H1 (cell line): ENCODE measurements around the gene CAB39L. TPM values are rescaled to one million over a fixed set of nuclear protein-coding genes. Genes with fewer than 3 reads are reported as not detected.

Source experiments
- CTCF ChIA-PET: fragments of 300-600 bp; sonication (Branson Sonifier 250); formaldehyde crosslinking; loops from one replicate; lab custom pipeline; 2021; ENCODE audit not compliant: partially characterized antibody; lab: Charles Lee
- POLR2A ChIA-PET: fragments of 300-600 bp; sonication (Branson Sonifier 250); formaldehyde crosslinking; loops from one replicate; lab custom pipeline; 2021; ENCODE audit warnings: inconsistent platforms; ENCODE audit not compliant: partially characterized antibody; lab: Charles Lee
- DNase-seq, 2 experiments: peaks; one replicate each; pipeline versions ENCODE4 v3.0.0 to v3.0.0-alpha.2; 2010 to 2022; ENCODE audit warnings: low spot score in 2 of 2, low read depth in 1 of 2, mixed read lengths in 1 of 2
- FAIRE-seq: peaks from 2 replicates; lab custom pipeline; 2011; peaks lifted over from hg19 to GRCh38; lab: Jason Lieb, UNC
- H2AFZ ChIP-seq: 2 replicates; pipeline ENCODE4 v1.8.1; 2012; ENCODE audit warnings: low read length, inconsistent platforms
- H2AK5ac ChIP-seq: 2 replicates; pipeline ENCODE4 v1.6.1; 2013; ENCODE audit warnings: low read depth, low read length
- H2BK120ac ChIP-seq: replicated peaks from 2 replicates; pipeline ENCODE3; 2013; ENCODE audit warnings: low read depth, low read length, inconsistent platforms
- H2BK12ac ChIP-seq: 2 replicates; pipeline ENCODE4 v1.6.1; 2013; ENCODE audit warnings: low read depth, low read length
- H2BK15ac ChIP-seq: 2 replicates; pipeline ENCODE4 v1.6.1; 2013; ENCODE audit warnings: low read length
- H2BK20ac ChIP-seq: 2 replicates; pipeline ENCODE4 v1.6.1; 2013; ENCODE audit warnings: low read length
- H2BK5ac ChIP-seq: 2 replicates; pipeline ENCODE4 v1.6.1; 2013; ENCODE audit warnings: low read depth, low read length
- H3K14ac ChIP-seq: 2 replicates; pipeline ENCODE4 v1.6.1; 2013; ENCODE audit warnings: inconsistent platforms; ENCODE audit not compliant: insufficient read length
- H3K18ac ChIP-seq: 2 replicates; pipeline ENCODE4 v1.6.1; 2013; ENCODE audit warnings: low read length; ENCODE audit errors: extremely low read depth
- H3K23ac ChIP-seq: 2 replicates; pipeline ENCODE4 v1.6.1; 2013; ENCODE audit warnings: inconsistent platforms; ENCODE audit not compliant: insufficient read length
- H3K23me2 ChIP-seq: 2 replicates; pipeline ENCODE4 v1.6.1; 2013; ENCODE audit warnings: low read depth, low read length
- H3K27ac ChIP-seq: 2 replicates; pipeline ENCODE4 v1.6.1; 2011; ENCODE audit warnings: low read depth, low read length, inconsistent platforms
- H3K27me3 ChIP-seq, 4 experiments: replicated peaks in 1 of 4; 1 replicate in 1 of 4; 2 replicates in 3 of 4; pipeline versions ENCODE4 v1.6.1 to v1.8.1; 2011 to 2013; ENCODE audit warnings: low read length in 3 of 4, mild to moderate bottlenecking in 3 of 4, inconsistent platforms in 2 of 4, mixed read lengths in 2 of 4, moderate library complexity in 1 of 4; ENCODE audit not compliant: control insufficient read depth in 3 of 4, insufficient read depth in 3 of 4; ENCODE audit errors: extremely low read depth in 1 of 4
- H3K36me3 ChIP-seq, 4 experiments: 2 replicates each; pipeline versions ENCODE4 v1.6.1 to v1.8.1; 2011 to 2013; ENCODE audit warnings: mild to moderate bottlenecking in 4 of 4, low read length in 3 of 4, moderate library complexity in 2 of 4, control low read depth in 1 of 4, inconsistent platforms in 1 of 4; ENCODE audit not compliant: insufficient read depth in 4 of 4, control insufficient read depth in 2 of 4
- H3K4ac ChIP-seq: replicated peaks from 2 replicates; pipeline ENCODE3; 2013; ENCODE audit warnings: low read length, low read depth, mixed read lengths, inconsistent platforms; ENCODE audit not compliant: insufficient read length
- H3K4me1 ChIP-seq, 4 experiments: replicated peaks in 1 of 4; 1 replicate in 1 of 4; 2 replicates in 3 of 4; pipeline versions ENCODE4 v1.6.1 to v1.8.1; 2011 to 2013; ENCODE audit warnings: low read length in 3 of 4, inconsistent platforms in 2 of 4, mixed read lengths in 1 of 4; ENCODE audit not compliant: insufficient read depth in 4 of 4, control insufficient read depth in 3 of 4
- H3K4me2 ChIP-seq, 2 experiments: 2 replicates each; pipeline versions ENCODE4 v1.6.1 to v1.8.1; 2011 to 2013; ENCODE audit warnings: low read depth in 2 of 2, low read length in 2 of 2, control low read depth in 1 of 2, inconsistent platforms in 1 of 2, mild to moderate bottlenecking in 1 of 2; ENCODE audit not compliant: insufficient read depth in 1 of 2
- H3K4me3 ChIP-seq, 4 experiments: fragments of 200-600, 300-600 bp in 1 of 4; sonication (generic), shearing (Covaris generic), sonication (Bioruptor Twin) in 1 of 4; 2 replicates each; pipeline versions ENCODE4 v1.5.1 to v1.8.1; 2011 to 2016; ENCODE audit warnings: low read length in 4 of 4, low read depth in 3 of 4, control low read depth in 2 of 4, inconsistent platforms in 2 of 4, mild to moderate bottlenecking in 2 of 4, mixed read lengths in 1 of 4, moderate library complexity in 1 of 4; ENCODE audit not compliant: insufficient read depth in 2 of 4; ENCODE audit errors: extremely low read depth in 1 of 4
- H3K56ac ChIP-seq: replicated peaks from 2 replicates; pipeline ENCODE3; 2013; ENCODE audit warnings: low read depth, mild to moderate bottlenecking, mixed read lengths, low read length, inconsistent platforms; ENCODE audit not compliant: insufficient read length
- H3K79me1 ChIP-seq: 2 replicates; pipeline ENCODE4 v1.6.1; 2013; ENCODE audit warnings: low read depth, low read length, control low read depth
- H3K79me2 ChIP-seq, 2 experiments: 2 replicates each; pipeline versions ENCODE4 v1.6.1 to v1.8.1; 2012 to 2013; ENCODE audit warnings: low read length in 2 of 2, mild to moderate bottlenecking in 2 of 2, inconsistent platforms in 1 of 2; ENCODE audit not compliant: insufficient read depth in 2 of 2, control insufficient read depth in 1 of 2
- H3K9ac ChIP-seq, 4 experiments: replicated peaks in 1 of 4; 1 replicate in 1 of 4; 2 replicates in 3 of 4; pipeline versions ENCODE4 v1.6.1 to v1.8.1; 2011 to 2013; ENCODE audit warnings: low read depth in 3 of 4, low read length in 3 of 4, control low read depth in 2 of 4, mild to moderate bottlenecking in 2 of 4, moderate library complexity in 2 of 4, inconsistent platforms in 1 of 4; ENCODE audit errors: extremely low read depth in 1 of 4
- H3K9me3 ChIP-seq, 2 experiments: 2 replicates each; pipeline versions ENCODE4 v1.6.1 to v1.8.1; 2012 to 2013; ENCODE audit warnings: mild to moderate bottlenecking in 2 of 2, moderate library complexity in 2 of 2, control low read depth in 1 of 2, inconsistent platforms in 1 of 2, low read depth in 1 of 2, low read length in 1 of 2, mixed read lengths in 1 of 2; ENCODE audit not compliant: insufficient read depth in 2 of 2
- H4K20me1 ChIP-seq, 2 experiments: replicated peaks in 1 of 2; 2 replicates each; pipeline versions ENCODE3 to v1.8.1; 2011 to 2013; ENCODE audit warnings: inconsistent platforms in 2 of 2, low read length in 2 of 2, mild to moderate bottlenecking in 1 of 2; ENCODE audit not compliant: insufficient read depth in 2 of 2, control insufficient read depth in 1 of 2
- H4K5ac ChIP-seq: 2 replicates; pipeline ENCODE4 v1.6.1; 2013; ENCODE audit warnings: low read length, low read depth, mixed read lengths, inconsistent platforms; ENCODE audit not compliant: insufficient read length
- H4K8ac ChIP-seq: 2 replicates; pipeline ENCODE4 v1.8.0; 2013; ENCODE audit warnings: mild to moderate bottlenecking, moderate library complexity, low read length, inconsistent platforms; ENCODE audit not compliant: insufficient read depth; ENCODE audit errors: extremely low read depth
- H4K91ac ChIP-seq: replicated peaks from 2 replicates; pipeline ENCODE3; 2013; ENCODE audit warnings: low read length, mixed read lengths, inconsistent platforms; ENCODE audit not compliant: insufficient read length
- POU5F1 ChIP-seq: IDR thresholded peaks from 2 replicates; pipeline ENCODE4 v1.6.1; 2011; ENCODE audit warnings: low read depth, mild to moderate bottlenecking, low read length, moderate library complexity
- WGBS, 2 experiments: shearing (Covaris generic) in 1 of 2; methylation state at CpG; one replicate each; pipeline versions ENCODE4 v1.1.6 to v1.1.7; 2013 to 2015; ENCODE audit warnings: low lambda C conversion rate in 2 of 2, mixed read lengths in 2 of 2, inconsistent platforms in 1 of 2, low coverage in 1 of 2, missing lambda C conversion rate in 1 of 2; ENCODE audit not compliant: insufficient replicate concordance in 2 of 2, insufficient coverage in 1 of 2, insufficient read length in 1 of 2; ENCODE audit errors: extremely low coverage in 1 of 2, missing lambda C conversion rate in 1 of 2; 5-methylcytosine and 5-hydroxymethylcytosine counted together
- polyA plus RNA-seq, 7 experiments: library from polyadenylated mRNA; depleted of rRNA in 3 of 7; stranded (reverse) in 5 of 7; unstranded in 2 of 7; fragments of >200 nt in 5 of 7; fragments of 200-250 nt in 2 of 7; gene quantifications; 1 replicate in 5 of 7; 2 replicates in 1 of 7; 4 replicates in 1 of 7; pipeline versions ENCODE4 v1.2.1 to v1.2.3, GENCODE V29; 2011 to 2013; ENCODE audit warnings: missing spikeins in 2 of 7, mixed read lengths in 2 of 7
- total RNA-seq: library from RNA; stranded (reverse); fragmentation: NEBNext Ultra II Directional; extraction: Animal tissue kit (Norgen Biotek cat#: 25700); gene quantifications from 2 replicates; pipeline ENCODE4 v1.2.1, GENCODE V29; 2021
- TF ChIP-seq, protein P1 (sequence below), 3 experiments: IDR thresholded peaks; 1 replicate in 2 of 3; 2 replicates in 1 of 3; pipeline versions ENCODE4 v1.5.1 to v1.6.1; 2011; ENCODE audit warnings: low read length in 3 of 3, mild to moderate bottlenecking in 3 of 3, inconsistent platforms in 2 of 3, low read depth in 1 of 3, moderate library complexity in 1 of 3; ENCODE audit not compliant: insufficient read depth in 1 of 3; ENCODE audit errors: control extremely low read depth in 1 of 3

The CAB39L gene
- total and polyA plus RNA-seq, 2 of the 8 experiments (the other 6 are each of a cell fraction or from before 2014, with no cell fraction given): 2.5 to 4.8 TPM

DNA sequence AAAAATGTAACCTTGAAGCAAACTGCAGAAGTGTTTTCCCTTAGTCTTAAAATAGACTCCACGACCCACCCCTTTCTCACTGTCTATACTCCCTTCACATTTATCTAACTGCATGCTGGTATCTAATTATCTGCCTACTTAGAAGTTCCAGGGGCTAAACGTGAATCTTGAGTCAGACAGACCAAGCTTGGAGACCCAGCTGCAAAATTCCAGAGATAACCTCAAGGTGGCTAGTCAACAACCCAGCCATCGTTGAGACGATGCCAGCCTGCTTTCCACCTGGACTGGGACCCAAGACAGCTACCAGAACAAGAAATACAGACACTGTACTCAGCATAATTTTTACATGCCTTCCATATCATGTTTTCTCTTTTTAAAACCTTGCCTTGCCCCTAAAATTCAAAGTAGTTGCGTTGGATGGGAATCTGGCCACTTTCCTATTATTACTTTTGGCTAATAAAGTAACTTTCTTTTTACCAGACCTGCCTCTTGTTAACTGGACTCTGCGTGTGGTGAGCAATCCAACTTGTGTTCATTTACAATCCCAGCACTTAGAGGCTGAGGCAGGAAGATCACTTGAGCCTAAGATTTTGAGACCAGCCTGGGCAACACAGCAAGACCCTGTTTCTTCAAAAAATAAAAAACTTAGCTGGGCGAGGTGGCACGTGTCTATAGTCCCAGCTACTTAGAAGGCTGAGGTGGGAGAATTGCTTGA lies 113.9 kb downstream of the CAB39L start:
- Histone ChIP-seq H4K91ac (no peak overlapping the region), H3K56ac (no peak overlapping the region), H3K4me3 (no peak overlapping the region), H4K20me1 (no peaks in the 10 kb centered on the region), H2BK12ac (no peak overlapping the region), H3K27me3 (no peaks in the 10 kb centered on the region), H2AFZ (no peak overlapping the region), H3K27ac (no peak overlapping the region), H3K4me2 (no peak overlapping the region), H3K9ac (no peak overlapping the region), H3K36me3 (no peaks in the 10 kb centered on the region), H3K14ac (no peak overlapping the region), H3K4me1 (no peaks in the 10 kb centered on the region), H4K5ac (no peak overlapping the region), H2BK15ac (no peak overlapping the region), H4K8ac (no peak overlapping the region), H2BK5ac (no peak overlapping the region), H3K79me2 (no peaks in the 10 kb centered on the region), H3K23me2 (no peaks in the 10 kb centered on the region), H2BK120ac (no peak overlapping the region), H2BK20ac (no peak overlapping the region), H3K9me3 (no peaks in the 10 kb centered on the region), H3K4ac (no peak overlapping the region), H3K23ac (no peak overlapping the region), H2AK5ac (no peak overlapping the region), H3K79me1 (no peaks in the 10 kb centered on the region), H3K18ac (no peak overlapping the region)
- no peak for TF ChIP-seq POU5F1
- TF ChIP-seq, protein P1, sequence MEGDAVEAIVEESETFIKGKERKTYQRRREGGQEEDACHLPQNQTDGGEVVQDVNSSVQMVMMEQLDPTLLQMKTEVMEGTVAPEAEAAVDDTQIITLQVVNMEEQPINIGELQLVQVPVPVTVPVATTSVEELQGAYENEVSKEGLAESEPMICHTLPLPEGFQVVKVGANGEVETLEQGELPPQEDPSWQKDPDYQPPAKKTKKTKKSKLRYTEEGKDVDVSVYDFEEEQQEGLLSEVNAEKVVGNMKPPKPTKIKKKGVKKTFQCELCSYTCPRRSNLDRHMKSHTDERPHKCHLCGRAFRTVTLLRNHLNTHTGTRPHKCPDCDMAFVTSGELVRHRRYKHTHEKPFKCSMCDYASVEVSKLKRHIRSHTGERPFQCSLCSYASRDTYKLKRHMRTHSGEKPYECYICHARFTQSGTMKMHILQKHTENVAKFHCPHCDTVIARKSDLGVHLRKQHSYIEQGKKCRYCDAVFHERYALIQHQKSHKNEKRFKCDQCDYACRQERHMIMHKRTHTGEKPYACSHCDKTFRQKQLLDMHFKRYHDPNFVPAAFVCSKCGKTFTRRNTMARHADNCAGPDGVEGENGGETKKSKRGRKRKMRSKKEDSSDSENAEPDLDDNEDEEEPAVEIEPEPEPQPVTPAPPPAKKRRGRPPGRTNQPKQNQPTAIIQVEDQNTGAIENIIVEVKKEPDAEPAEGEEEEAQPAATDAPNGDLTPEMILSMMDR (IDR thresholded peaks at IDR 0.05; ENCODE audit: control extremely low read depth in 1 of 3, insufficient read depth in 1 of 3, low read depth in 1 of 3, low read length in 3 of 3): peak in 1 of 3 experiments; percentile 6; a peak in 1 of 4 replicates
- FAIRE-seq (no peak), DNase-seq (no peak)
- CTCF ChIA-PET: interaction anchor here (1.2 to 1.7 kb wide), 2 partner anchors 10 to 41 kb away, joined by 3 to 4 read pairs; no protein-coding TSS in a partner anchor
- POLR2A ChIA-PET: interaction anchor here (1.3 kb wide), 1 partner anchor 152 kb away, joined by 3 read pairs; no protein-coding TSS in a partner anchor
- 82% methylated on average over 8 of the region's 8 CpGs; no CpG with 5 or more reads in 1 of the 2 experiments for WGBS, 2 experiments
